Kidney (tissue), 14 donors: ENCODE measurements around the gene HIVEP3. TPM values are rescaled to one million over a fixed set of nuclear protein-coding genes. Genes with fewer than 3 reads are reported as not detected.

Source experiments
- DNase-seq, 5 donors: peaks; one replicate each; pipeline ENCODE4 v3.0.0-alpha.2; 2013 to 2020
- FAIRE-seq: peaks from 2 replicates; lab custom pipeline; 2012; peaks lifted over from hg19 to GRCh38; lab: Jason Lieb, UNC
- H3K27ac ChIP-seq, 2 donors: one replicate each; pipeline ENCODE4 v1.7.0; 2013; ENCODE audit warnings: low read depth in 2 of 2, low read length in 2 of 2, inconsistent platforms in 1 of 2
- H3K27me3 ChIP-seq: one replicate; pipeline ENCODE4 v1.7.1; 2013; ENCODE audit warnings: low read length, inconsistent platforms; ENCODE audit not compliant: control insufficient read depth, insufficient read depth
- H3K36me3 ChIP-seq, 3 donors: one replicate each; pipeline versions ENCODE4 v1.7.0 to v1.7.1; 2013; ENCODE audit warnings: low read length in 3 of 3, control low read depth in 1 of 3, inconsistent platforms in 1 of 3; ENCODE audit not compliant: insufficient read depth in 3 of 3, control insufficient read depth in 2 of 3
- H3K4me1 ChIP-seq, 3 donors: one replicate each; pipeline versions ENCODE4 v1.7.0 to v1.7.1; 2013; ENCODE audit warnings: low read length in 3 of 3, inconsistent platforms in 1 of 3, low read depth in 1 of 3; ENCODE audit not compliant: control insufficient read depth in 2 of 3, insufficient read depth in 2 of 3
- H3K4me3 ChIP-seq, 3 donors: one replicate each; pipeline versions ENCODE4 v1.7.0 to v1.8.1; 2013; ENCODE audit warnings: low read length in 3 of 3, control low read depth in 1 of 3, inconsistent platforms in 1 of 3
- H3K9ac ChIP-seq, 3 donors: one replicate each; pipeline versions ENCODE4 v1.7.0 to v1.7.1; 2013; ENCODE audit warnings: low read length in 3 of 3, control low read depth in 1 of 3, inconsistent platforms in 1 of 3
- H3K9me3 ChIP-seq, 3 donors: one replicate each; pipeline versions ENCODE4 v1.7.0 to v1.7.1; 2013; ENCODE audit warnings: low read length in 3 of 3, control low read depth in 1 of 3, inconsistent platforms in 1 of 3; ENCODE audit not compliant: control insufficient read depth in 2 of 3, insufficient read depth in 1 of 3
- CTCF ChIP-seq: IDR thresholded peaks from 3 replicates; pipeline ENCODE4 v1.5.1; 2012; ENCODE audit warnings: mild to moderate bottlenecking, moderate library complexity, borderline replicate concordance; ENCODE audit not compliant: insufficient read depth; ENCODE audit errors: extremely low read depth
- intact Hi-C: fragments of 100-400 bp; cut with DNase I; formaldehyde crosslinking; loops from one replicate; pipeline ENCODE4 v1.11.1; 2022
- polyA plus RNA-seq: library from polyadenylated mRNA; stranded (reverse); fragments of 350-450 nt; fragmentation: Illumina TruSeq; extraction: RNeasy Lipid Tissue Mini Kit (QIAGEN cat#74804); gene quantifications from one replicate; pipeline ENCODE4 v1.2.3, GENCODE V29; 2014; ENCODE audit warnings: low read depth, low replicate concordance; ENCODE audit not compliant: insufficient read depth
- total RNA-seq: library from RNA; stranded (reverse); fragmentation: NEBNext Ultra II Directional; extraction: Animal tissue kit (Norgen Biotek cat#: 25700); gene quantifications from one replicate; pipeline ENCODE4 v1.2.1, GENCODE V29; 2021
- donor health status: control.
- donor health status: control.
- donor health status: control.
- donor health status: control.
- donor health status: control.
- donor health status: DM: yes; HTN: yes; CAD: no.
- donor health status: Normal renal cell carcinoma (clear cell type).

HIVEP3 gene
- total and polyA plus RNA-seq, 2 donors from 2014 or later: 3.5 to 11.0 TPM

- Histone ChIP-seq H3K36me3 (no peaks in the 10 kb centered on the region), H3K4me1 (peaks cover 0 to 6% (median 0%) of the 10 kb centered on the region in 3 donors), H3K9ac (no peak overlapping the region), H3K4me3 (no peak overlapping the region), H3K27ac (no peak overlapping the region), H3K9me3 (no peaks in the 10 kb centered on the region), H3K27me3 (no peaks in the 10 kb centered on the region)
- no peak for FAIRE-seq
- intact Hi-C loops: no loop called here
- no peak for DNase-seq
- TF ChIP-seq CTCF: no peak
These were observed 302.7 kb downstream of the HIVEP3 start for GRCh38 chr1:41615981-41616380.

DNA sequence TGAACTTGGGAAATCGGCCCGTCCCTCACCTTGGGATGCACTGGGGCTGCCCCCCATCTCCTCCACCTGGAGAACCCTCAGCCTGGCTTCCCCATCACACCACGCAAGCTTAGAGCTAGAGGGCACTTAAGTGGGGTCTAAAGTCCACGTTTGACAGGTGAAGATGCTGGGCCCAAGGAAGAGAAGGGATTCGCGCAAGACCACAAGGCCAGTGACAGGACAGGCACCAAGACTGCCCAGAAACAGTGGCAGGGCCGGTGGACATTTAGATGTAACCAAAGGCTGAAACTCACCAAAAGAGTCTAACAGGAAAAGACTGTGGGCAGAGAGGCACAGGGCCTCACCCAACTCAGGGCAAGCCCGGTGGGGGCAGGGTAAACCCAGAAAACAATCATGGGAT lies 303.4 kb downstream of the HIVEP3 start:
- H3K4me1 ChIP-seq: peaks cover 0 to 6% (median 0%) of the 10 kb centered on the region in 3 donors
- FAIRE-seq: no peak
- intact Hi-C loops: no loop called here
- no peaks in the 10 kb centered on the region for H3K9me3 ChIP-seq
- TF ChIP-seq CTCF: no peak
- DNase-seq: no peak
- H3K27ac ChIP-seq: no peak overlapping the region
- H3K36me3 ChIP-seq: no peaks in the 10 kb centered on the region
- H3K27me3 ChIP-seq: no peaks in the 10 kb centered on the region
- H3K9ac ChIP-seq: no peak overlapping the region
- H3K4me3 ChIP-seq: no peak overlapping the region

DNA sequence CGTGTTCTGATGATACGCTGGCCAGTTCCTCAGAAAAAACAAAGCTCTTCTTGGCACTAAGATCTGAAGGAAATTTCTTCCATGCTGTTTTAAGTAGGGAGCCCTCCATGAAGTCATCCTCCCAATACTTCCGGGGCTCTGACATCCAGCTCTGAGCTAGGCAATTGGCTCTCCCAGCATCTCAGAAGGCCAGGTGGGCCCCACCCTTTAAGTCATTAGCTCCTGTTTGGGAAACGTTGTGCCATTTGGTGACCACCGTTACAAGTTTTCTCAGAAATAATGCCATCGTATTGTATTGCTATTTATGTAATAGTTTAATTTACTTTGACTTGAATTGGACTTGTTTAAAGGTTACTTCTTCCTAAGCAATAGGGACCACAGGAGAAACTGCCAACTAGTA lies 303.9 kb downstream of the HIVEP3 start:
- Histone ChIP-seq H3K9ac (no peak overlapping the region), H3K27me3 (no peaks in the 10 kb centered on the region), H3K36me3 (no peaks in the 10 kb centered on the region), H3K4me3 (no peak overlapping the region), H3K27ac (no peak overlapping the region), H3K4me1 (peaks cover 0 to 6% (median 0%) of the 10 kb centered on the region in 3 donors), H3K9me3 (no peaks in the 10 kb centered on the region)
- no peak for FAIRE-seq
- DNase-seq: no peak
- intact Hi-C loops: no loop called here
- no peak for TF ChIP-seq CTCF
